DND-41 (cell line): Measurements from ENCODE around the gene MARS1.

Source experiments
- ATAC-seq: fragments of 200-7000 bp; cut with Tn5 transposase; 3 replicates; pipeline ENCODE4 v1.9.1; 2021; ENCODE audit warnings: low read depth; ENCODE audit not compliant: insufficient read depth
- DNase-seq: peaks from one replicate; pipeline ENCODE4 v3.0.0-alpha.2; 2020
- H2AFZ ChIP-seq: 2 replicates; pipeline ENCODE4 v1.6.0; 2012; ENCODE audit warnings: low read depth, low read length
- H3K27ac ChIP-seq: 2 replicates; pipeline ENCODE4 v1.5.1; 2012; ENCODE audit warnings: low read length, inconsistent platforms
- H3K27me3 ChIP-seq: fragments of 200-600 bp; sonication (generic); 2 replicates; pipeline ENCODE4 v1.6.0; 2012; ENCODE audit warnings: low read length, mild to moderate bottlenecking, inconsistent platforms; ENCODE audit not compliant: insufficient read depth, poor library complexity
- H3K36me3 ChIP-seq: 2 replicates; pipeline ENCODE4 v1.5.1; 2012; ENCODE audit warnings: low read length, inconsistent platforms; ENCODE audit not compliant: insufficient read depth
- H3K4me1 ChIP-seq: 2 replicates; pipeline ENCODE4 v1.5.1; 2012; ENCODE audit warnings: mild to moderate bottlenecking, low read length; ENCODE audit not compliant: insufficient read depth
- H3K4me2 ChIP-seq: 2 replicates; pipeline ENCODE4 v1.6.0; 2012; ENCODE audit warnings: mild to moderate bottlenecking, moderate library complexity, low read length, inconsistent platforms; ENCODE audit not compliant: insufficient read depth
- H3K4me3 ChIP-seq, 2 experiments: fragments of 200-600 bp in 1 of 2; shearing (Covaris generic) in 1 of 2; 2 replicates each; pipeline ENCODE4 v1.5.1; 2012 to 2016; ENCODE audit warnings: inconsistent platforms in 2 of 2, low read length in 2 of 2, mild to moderate bottlenecking in 2 of 2, low read depth in 1 of 2, moderate library complexity in 1 of 2
- H3K79me2 ChIP-seq: 2 replicates; pipeline ENCODE4 v1.6.0; 2012; ENCODE audit warnings: low read length, inconsistent platforms; ENCODE audit not compliant: insufficient read depth
- H3K9ac ChIP-seq: 2 replicates; pipeline ENCODE4 v1.6.0; 2012; ENCODE audit warnings: low read depth, mild to moderate bottlenecking, inconsistent platforms, low read length, moderate library complexity
- H3K9me3 ChIP-seq: 2 replicates; pipeline ENCODE4 v1.5.1; 2012; ENCODE audit warnings: low read length, moderate library complexity, mild to moderate bottlenecking, inconsistent platforms; ENCODE audit not compliant: insufficient read depth, severe bottlenecking
- H4K20me1 ChIP-seq: 2 replicates; pipeline ENCODE4 v1.6.0; 2012; ENCODE audit warnings: low read length; ENCODE audit not compliant: insufficient read depth
- CTCF ChIP-seq: IDR thresholded peaks from 2 replicates; pipeline ENCODE4 v1.5.1; 2012; ENCODE audit warnings: borderline replicate concordance, low read length, moderate library complexity, mild to moderate bottlenecking; ENCODE audit not compliant: poor library complexity, severe bottlenecking; ENCODE audit errors: extremely low read depth
- EZH2 ChIP-seq: IDR thresholded peaks from 3 replicates; pipeline ENCODE4 v1.6.1; 2012; ENCODE audit warnings: borderline replicate concordance, low read depth, mild to moderate bottlenecking, moderate library complexity, low read length, inconsistent platforms; ENCODE audit not compliant: severe bottlenecking

MARS1 gene

DNA sequence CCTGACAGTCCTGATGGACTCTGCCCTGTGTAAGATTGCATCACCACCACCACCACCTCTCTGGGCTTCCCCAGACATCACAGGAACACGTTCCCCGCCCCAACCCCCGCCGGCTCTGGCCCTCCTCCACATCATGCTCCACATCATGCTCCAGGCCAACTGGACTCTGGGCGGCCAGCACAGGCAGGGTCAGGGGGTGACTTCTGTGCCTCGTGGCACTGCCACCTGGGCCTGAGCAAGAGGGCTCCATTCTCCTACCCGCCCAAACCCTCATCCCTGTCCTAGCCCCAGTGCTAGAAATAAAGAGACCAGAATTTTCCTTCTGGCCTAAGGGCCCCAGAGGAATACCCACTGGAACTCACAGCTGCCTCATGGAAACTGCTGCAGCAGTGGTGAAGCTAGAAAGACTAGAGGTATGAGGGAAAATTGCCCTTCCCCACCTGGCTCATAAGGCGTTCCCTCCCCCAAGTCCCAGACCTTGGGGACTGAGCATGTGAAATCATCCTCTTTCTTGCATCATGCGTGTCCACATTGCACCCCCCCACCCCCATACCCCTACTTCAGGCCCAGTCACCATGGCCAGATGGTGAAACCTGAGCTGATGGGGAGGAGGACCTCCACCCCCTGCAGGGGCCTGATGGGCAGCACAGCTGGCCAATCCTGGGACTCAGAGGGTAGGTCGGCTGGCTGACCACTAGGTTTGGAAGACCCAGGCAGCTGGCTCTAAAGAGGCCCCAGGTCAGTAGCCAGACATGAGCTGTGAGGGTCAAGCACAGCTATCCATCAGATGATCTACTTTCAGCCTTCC, 33.1 kb upstream of the MARS1 start, which contains the start of gene INHBE:
INHBE (plus strand) TSS at position 742 of the 808 bp plus-strand sequence. CDS start 230 bp downstream, outside the sequence.
- Histone ChIP-seq H2AFZ (peak within 1 kb of the TSS; percentile 63; the same call in 1 of the 2 replicates), H3K4me3 (no peak within 1 kb of the TSS), H3K9ac (no peak within 1 kb of the TSS), H3K79me2 (no peaks in the 10 kb centered on the region), H4K20me1 (no peaks in the 10 kb centered on the region), H3K36me3 (no peaks in the 10 kb centered on the region), H3K4me1 (peaks cover 16% of the 10 kb centered on the region), H3K9me3 (no peaks in the 10 kb centered on the region), H3K27ac (no peak within 1 kb of the TSS), H3K4me2 (no peak within 1 kb of the TSS), H3K27me3 (no peaks in the 10 kb centered on the region)
- DNase-seq, result peak; percentile 39
- no peak for ATAC-seq
- TF ChIP-seq CTCF (no peak), EZH2 (no peak)

DNA sequence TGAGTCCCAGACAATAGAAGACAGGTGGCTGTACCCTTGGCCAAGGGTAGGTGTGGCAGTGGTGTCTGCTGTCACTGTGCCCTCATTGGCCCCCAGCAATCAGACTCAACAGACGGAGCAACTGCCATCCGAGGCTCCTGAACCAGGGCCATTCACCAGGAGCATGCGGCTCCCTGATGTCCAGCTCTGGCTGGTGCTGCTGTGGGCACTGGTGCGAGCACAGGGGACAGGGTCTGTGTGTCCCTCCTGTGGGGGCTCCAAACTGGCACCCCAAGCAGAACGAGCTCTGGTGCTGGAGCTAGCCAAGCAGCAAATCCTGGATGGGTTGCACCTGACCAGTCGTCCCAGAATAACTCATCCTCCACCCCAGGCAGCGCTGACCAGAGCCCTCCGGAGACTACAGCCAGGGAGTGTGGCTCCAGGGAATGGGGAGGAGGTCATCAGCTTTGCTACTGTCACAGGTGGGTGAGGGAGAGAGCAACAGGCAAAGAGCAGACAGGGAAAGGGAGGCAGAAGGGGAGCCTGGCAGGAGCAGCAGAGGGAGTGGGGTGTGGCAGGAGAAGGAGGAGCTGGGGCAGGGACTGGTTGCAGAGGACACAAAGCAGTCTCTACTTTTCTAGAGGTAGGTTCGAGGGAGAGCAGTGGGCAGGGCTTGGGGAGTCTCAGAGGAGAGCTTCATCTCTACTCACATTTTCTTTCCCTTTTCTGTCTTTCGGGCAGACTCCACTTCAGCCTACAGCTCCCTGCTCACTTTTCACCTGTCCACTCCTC, 32.3 kb upstream of the MARS1 start:
- no peaks in the 10 kb centered on the region for H3K9me3 ChIP-seq
- no peaks in the 10 kb centered on the region for H4K20me1 ChIP-seq
- TF ChIP-seq EZH2, result no peak
- H3K4me2 ChIP-seq, result no peak overlapping the region
- no peak overlapping the region for H3K4me3 ChIP-seq
- peaks cover 22% of the 10 kb centered on the region for H3K4me1 ChIP-seq
- no peak for DNase-seq
- H3K27me3 ChIP-seq, result peaks cover 2% of the 10 kb centered on the region
- no peaks in the 10 kb centered on the region for H3K36me3 ChIP-seq
- no peak for ATAC-seq
- no peak overlapping the region for H3K9ac ChIP-seq
- H3K27ac ChIP-seq, result no peak overlapping the region
- H2AFZ ChIP-seq, result peak overlapping the region; percentile 63; the same call in 1 of the 2 replicates
- no peaks in the 10 kb centered on the region for H3K79me2 ChIP-seq

GRCh38 chr12:57456145-57456700, 31.6 kb upstream of the MARS1 start:
- Histone ChIP-seq H3K36me3 (no peaks in the 10 kb centered on the region), H4K20me1 (no peaks in the 10 kb centered on the region), H3K4me2 (no peak overlapping the region), H3K9ac (no peak overlapping the region), H2AFZ (peak overlapping the region; percentile 63; the same call in 1 of the 2 replicates), H3K4me3 (no peak overlapping the region), H3K27me3 (peaks cover 7% of the 10 kb centered on the region), H3K4me1 (peaks cover 29% of the 10 kb centered on the region), H3K79me2 (no peaks in the 10 kb centered on the region), H3K9me3 (no peaks in the 10 kb centered on the region), H3K27ac (no peak overlapping the region)
- ATAC-seq (peak; percentile 37), DNase-seq (peak; percentile 66)
- no peak for TF ChIP-seq EZH2
- TF ChIP-seq CTCF, result peak; percentile 83
